CD4-positive, alpha-beta memory T cell (primary cell): Measurements from ENCODE around the gene MAN1A1. TPM values are rescaled to one million over a fixed set of nuclear protein-coding genes. Genes with fewer than 3 reads are reported as not detected.

Source experiments
- CTCF ChIA-PET: fragments of 350-600 bp; sonication (Branson Sonifier 250); formaldehyde crosslinking; loops from one replicate; lab custom pipeline; 2021; ENCODE audit warnings: inconsistent platforms; ENCODE audit not compliant: partially characterized antibody; lab: Charles Lee
- POLR2A ChIA-PET: fragments of 350-600 bp; sonication (Branson Sonifier 250); formaldehyde crosslinking; loops from one replicate; lab custom pipeline; 2021; ENCODE audit not compliant: partially characterized antibody; lab: Charles Lee
- DNase-seq, 5 donors: peaks; one replicate each; pipeline versions ENCODE4 v3.0.0 to v3.0.0-alpha.2; 2020 to 2022; ENCODE audit warnings: mixed read lengths in 1 of 5
- H3K27ac ChIP-seq: one replicate; pipeline ENCODE4 v1.7.0; 2013; ENCODE audit warnings: low read depth, low read length
- H3K27me3 ChIP-seq: 2 replicates; pipeline ENCODE4 v1.7.0; 2013; ENCODE audit warnings: mild to moderate bottlenecking, low read length, moderate library complexity; ENCODE audit not compliant: insufficient read depth
- H3K36me3 ChIP-seq: 2 replicates; pipeline ENCODE4 v1.7.0; 2013; ENCODE audit warnings: mild to moderate bottlenecking, low read length, moderate library complexity; ENCODE audit not compliant: insufficient read depth
- H3K4me1 ChIP-seq: 2 replicates; pipeline ENCODE4 v1.7.0; 2013; ENCODE audit warnings: mild to moderate bottlenecking, low read length, moderate library complexity; ENCODE audit not compliant: insufficient read depth
- H3K4me3 ChIP-seq, 2 donors: one replicate each; pipeline ENCODE4 v1.7.0; 2013; ENCODE audit warnings: low read length in 2 of 2, mild to moderate bottlenecking in 1 of 2
- H3K9me3 ChIP-seq, 2 donors: one replicate each; pipeline ENCODE4 v1.7.0; 2013; ENCODE audit warnings: low read length in 2 of 2, control low read depth in 1 of 2; ENCODE audit not compliant: control insufficient read depth in 1 of 2
- H3K27ac Mint-ChIP-seq, 7 donors: one replicate each; pipeline ENCODE4 v1.8.0; 2020 to 2021; ENCODE audit warnings: mixed read lengths in 7 of 7, mild to moderate bottlenecking in 6 of 7, inconsistent platforms in 3 of 7, moderate library complexity in 3 of 7
- H3K27me3 Mint-ChIP-seq, 2 donors: one replicate each; pipeline ENCODE4 v1.8.0; 2020 to 2021; ENCODE audit warnings: mixed read lengths in 2 of 2
- H3K36me3 Mint-ChIP-seq, 2 donors: one replicate each; pipeline ENCODE4 v1.8.0; 2020 to 2021; ENCODE audit warnings: mixed read lengths in 2 of 2, inconsistent platforms in 1 of 2, mild to moderate bottlenecking in 1 of 2
- H3K4me1 Mint-ChIP-seq, 4 donors: one replicate each; pipeline ENCODE4 v1.8.0; 2020 to 2021; ENCODE audit warnings: mixed read lengths in 4 of 4, mild to moderate bottlenecking in 1 of 4
- H3K4me3 Mint-ChIP-seq, 8 donors: one replicate each; pipeline ENCODE4 v1.8.0; 2020 to 2021; ENCODE audit warnings: mixed read lengths in 8 of 8, mild to moderate bottlenecking in 7 of 8, moderate library complexity in 6 of 8, inconsistent platforms in 3 of 8
- H3K9me3 Mint-ChIP-seq, 8 donors: one replicate each; pipeline ENCODE4 v1.8.0; 2020 to 2021; ENCODE audit warnings: mixed read lengths in 8 of 8, mild to moderate bottlenecking in 5 of 8, inconsistent platforms in 3 of 8, moderate library complexity in 1 of 8
- intact Hi-C: fragments of 100-400 bp; cut with micrococcal nuclease; formaldehyde crosslinking; loops from one replicate; pipeline ENCODE4 v1.15.1; 2023
- polyA plus RNA-seq, 2 donors: library from polyadenylated mRNA; unstranded; fragments of 300-500 nt; fragmentation: Illumina TruSeq; gene quantifications; one replicate each; pipeline ENCODE4 v1.2.3, GENCODE V29; 2021
- total RNA-seq, 2 experiments: library from RNA; stranded (reverse); gene quantifications; one replicate each; pipeline ENCODE4 v1.2.3, GENCODE V29; 2021

Gene MAN1A1
- total and polyA plus RNA-seq, 4 experiments from 2014 or later, result 12.3 to 14.7 (median 12.3) TPM

GRCh38 chr6:119176445-119176844 lies 173.1 kb downstream of the MAN1A1 start:
- H3K4me3 ChIP-seq, result no peak overlapping the region
- H3K27me3 Mint-ChIP-seq, result no peaks in the 10 kb centered on the region
- H3K4me3 Mint-ChIP-seq, result no peak overlapping the region
- H3K4me1 Mint-ChIP-seq, result peaks cover 13 to 19% (median 15%) of the 10 kb centered on the region in 4 donors
- peaks cover 3% of the 10 kb centered on the region in 2 donors for H3K36me3 Mint-ChIP-seq
- CTCF ChIA-PET, result interaction anchor here (1.4 kb wide), 1 partner anchor 28 kb away, joined by 4 read pairs; no protein-coding TSS in a partner anchor
- no peak overlapping the region for H3K27ac ChIP-seq
- POLR2A ChIA-PET, result no interaction called here
- H3K27ac Mint-ChIP-seq, result no peak overlapping the region
- no peaks in the 10 kb centered on the region for H3K9me3 Mint-ChIP-seq
- intact Hi-C loops, result no loop called here
- no peak for DNase-seq
- peaks cover 11% of the 10 kb centered on the region for H3K4me1 ChIP-seq
- H3K36me3 ChIP-seq, result no peaks in the 10 kb centered on the region
- no peaks in the 10 kb centered on the region for H3K9me3 ChIP-seq
- H3K27me3 ChIP-seq, result no peaks in the 10 kb centered on the region

DNA sequence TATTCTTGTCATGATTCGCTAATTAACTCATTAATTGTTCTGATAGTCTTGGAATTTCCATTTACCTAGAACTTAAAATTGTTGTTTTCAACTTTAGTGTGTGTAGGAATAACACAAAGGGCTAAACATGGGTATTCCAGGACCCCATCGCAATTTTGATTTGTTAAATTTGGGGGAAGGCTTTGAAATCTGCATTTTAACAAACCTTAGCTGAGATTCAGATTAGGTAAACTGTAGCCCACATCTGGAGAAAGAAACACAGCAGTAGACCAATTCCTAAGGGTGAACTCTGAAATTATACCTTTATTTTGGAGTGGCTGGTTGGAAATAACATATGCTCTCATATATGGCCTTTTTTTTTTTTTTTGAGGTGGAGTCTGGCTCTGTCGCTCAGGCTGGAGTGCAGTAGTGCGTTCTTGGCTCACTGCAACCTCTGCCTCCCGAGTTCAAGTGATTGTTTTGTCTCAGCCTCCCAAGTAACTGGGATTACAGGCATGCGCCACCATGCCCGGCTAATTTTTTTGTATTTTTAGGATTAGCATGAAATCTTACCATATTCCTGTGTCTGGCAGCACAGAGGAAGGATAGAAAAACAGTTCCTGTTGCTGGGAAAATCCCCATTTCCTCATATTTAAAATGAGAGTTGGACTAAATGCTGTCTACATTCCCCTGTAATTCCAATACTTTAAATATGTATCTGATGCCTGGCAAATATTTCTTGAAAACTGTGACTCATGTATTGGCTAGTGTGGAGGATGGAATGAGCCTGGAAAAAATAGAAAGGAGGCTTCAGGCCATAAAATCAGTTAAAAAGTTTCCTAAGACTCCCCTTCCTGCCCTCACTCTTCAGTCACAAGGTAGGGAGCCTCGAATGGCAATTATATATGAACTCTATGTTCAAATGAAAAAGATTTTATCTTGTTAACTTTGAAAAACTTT lies 174.4 kb downstream of the MAN1A1 start:
- Histone ChIP-seq H3K4me3 (no peak overlapping the region), H3K36me3 (no peaks in the 10 kb centered on the region), H3K27me3 (no peaks in the 10 kb centered on the region), H3K27ac (no peak overlapping the region), H3K4me1 (peaks cover 7% of the 10 kb centered on the region), H3K9me3 (no peaks in the 10 kb centered on the region)
- Mint-ChIP-seq H3K27me3 (no peaks in the 10 kb centered on the region), H3K4me3 (no peak overlapping the region), H3K36me3 (peaks cover 0 to 3% of the 10 kb centered on the region in 2 donors), H3K4me1 (peaks cover 7 to 9% (median 9%) of the 10 kb centered on the region in 4 donors), H3K27ac (no peak overlapping the region), H3K9me3 (no peaks in the 10 kb centered on the region)
- intact Hi-C loops, result no loop called here
- POLR2A ChIA-PET, result no interaction called here
- DNase-seq, result no peak
- CTCF ChIA-PET, result no interaction called here

- H3K27ac Mint-ChIP-seq, result no peak overlapping the region
- no peaks in the 10 kb centered on the region for H3K27me3 ChIP-seq
- ChIA-PET POLR2A (no interaction called here), CTCF (no interaction called here)
- H3K27ac ChIP-seq, result no peak overlapping the region
- no peaks in the 10 kb centered on the region for H3K9me3 ChIP-seq
- no peak for DNase-seq
- H3K4me3 ChIP-seq, result no peak overlapping the region
- H3K36me3 ChIP-seq, result no peaks in the 10 kb centered on the region
- H3K4me1 ChIP-seq, result no peaks in the 10 kb centered on the region
- no peak overlapping the region for H3K4me3 Mint-ChIP-seq
- intact Hi-C loops, result no loop called here
- H3K4me1 Mint-ChIP-seq, result peaks cover 0 to 1% (median 0%) of the 10 kb centered on the region in 4 donors
- H3K36me3 Mint-ChIP-seq, result no peaks in the 10 kb centered on the region
- no peaks in the 10 kb centered on the region for H3K27me3 Mint-ChIP-seq
- no peaks in the 10 kb centered on the region for H3K9me3 Mint-ChIP-seq
Observed at GRCh38 chr6:119174085-119174445, 175.5 kb downstream of the MAN1A1 start.

DNA sequence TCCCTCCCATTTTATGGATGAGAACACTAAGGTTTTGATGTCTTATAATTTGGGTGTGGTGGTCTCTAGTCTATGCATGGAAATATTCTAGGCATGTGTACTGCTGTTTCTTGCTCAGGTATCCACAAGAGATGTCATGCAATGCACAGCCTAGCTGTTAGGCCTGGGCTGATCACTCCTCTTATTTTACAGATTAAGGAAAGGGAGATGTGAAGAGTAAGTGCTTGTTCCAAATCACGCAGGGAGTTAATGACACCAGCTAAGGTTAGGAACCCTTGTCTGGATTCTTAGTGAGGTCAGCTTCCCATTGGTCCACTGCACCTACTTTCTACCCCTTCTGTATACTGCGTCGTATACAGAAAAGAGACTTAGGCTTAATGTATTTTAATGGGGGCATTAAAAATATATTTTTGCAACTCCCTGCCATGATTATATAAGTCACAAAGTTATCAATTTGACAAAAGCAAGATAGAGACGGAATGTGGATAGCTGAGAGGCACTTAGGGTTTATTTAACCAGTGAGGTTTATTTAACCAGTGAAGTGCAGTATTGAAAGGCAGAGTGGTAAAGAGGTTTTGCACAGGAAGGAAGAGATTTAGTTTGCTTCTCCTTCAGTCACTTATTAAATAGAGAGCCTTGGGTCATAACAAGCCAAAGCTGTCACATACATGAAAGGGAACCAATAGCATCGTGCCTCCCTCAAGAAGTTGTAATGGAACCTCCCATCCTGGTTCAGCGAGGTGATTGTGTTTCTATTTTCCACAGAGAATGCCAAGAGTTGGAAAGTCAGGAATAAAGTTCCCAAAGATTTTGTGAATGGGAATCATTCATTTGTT lies 176.1 kb downstream of the MAN1A1 start:
- no peaks in the 10 kb centered on the region for H3K36me3 Mint-ChIP-seq
- intact Hi-C loops, result no loop called here
- Histone ChIP-seq H3K4me1 (no peaks in the 10 kb centered on the region), H3K27me3 (no peaks in the 10 kb centered on the region), H3K27ac (no peak overlapping the region), H3K9me3 (no peaks in the 10 kb centered on the region), H3K36me3 (no peaks in the 10 kb centered on the region), H3K4me3 (no peak overlapping the region)
- no peaks in the 10 kb centered on the region for H3K4me1 Mint-ChIP-seq
- no peak for DNase-seq
- H3K27ac Mint-ChIP-seq, result no peak overlapping the region
- ChIA-PET POLR2A (no interaction called here), CTCF (interaction anchor here (1.7 kb wide), 1 partner anchor 44 kb away, joined by 10 read pairs; no protein-coding TSS in a partner anchor)
- H3K9me3 Mint-ChIP-seq, result no peaks in the 10 kb centered on the region
- no peaks in the 10 kb centered on the region for H3K27me3 Mint-ChIP-seq
- no peak overlapping the region for H3K4me3 Mint-ChIP-seq

DNA sequence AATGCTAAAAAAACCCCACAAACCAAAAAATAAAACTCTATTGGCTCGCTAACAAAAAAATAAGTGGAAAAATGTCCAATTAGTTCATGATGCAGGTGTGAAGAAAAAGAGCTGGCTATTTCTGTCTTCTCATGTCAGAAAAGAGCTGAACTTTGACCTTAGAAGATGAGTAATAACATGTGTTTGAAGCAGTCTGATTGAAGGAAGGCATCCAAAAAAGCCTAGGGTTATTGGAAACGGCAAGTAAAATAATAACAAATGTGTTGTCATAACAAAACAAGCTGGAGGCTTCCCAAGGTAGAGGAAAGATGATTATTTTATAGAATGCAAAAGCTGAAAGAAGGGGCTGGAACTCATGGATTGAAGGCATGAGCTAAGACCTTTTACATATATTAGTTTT lies 176.7 kb downstream of the MAN1A1 start:
- Histone ChIP-seq H3K36me3 (no peaks in the 10 kb centered on the region), H3K27ac (no peak overlapping the region), H3K9me3 (no peaks in the 10 kb centered on the region), H3K4me1 (no peaks in the 10 kb centered on the region), H3K27me3 (no peaks in the 10 kb centered on the region), H3K4me3 (no peak overlapping the region)
- intact Hi-C loops, result no loop called here
- no peak for DNase-seq
- ChIA-PET POLR2A (no interaction called here), CTCF (interaction anchor here (1.7 kb wide), 1 partner anchor 44 kb away, joined by 10 read pairs; no protein-coding TSS in a partner anchor)
- no peaks in the 10 kb centered on the region for H3K9me3 Mint-ChIP-seq
- no peaks in the 10 kb centered on the region for H3K4me1 Mint-ChIP-seq
- no peak overlapping the region for H3K4me3 Mint-ChIP-seq
- no peak overlapping the region for H3K27ac Mint-ChIP-seq
- H3K27me3 Mint-ChIP-seq, result no peaks in the 10 kb centered on the region
- no peaks in the 10 kb centered on the region for H3K36me3 Mint-ChIP-seq

- no peaks in the 10 kb centered on the region for H3K9me3 ChIP-seq
- ChIA-PET POLR2A (no interaction called here), CTCF (interaction anchor here (1.7 kb wide), 1 partner anchor 43 kb away, joined by 10 read pairs; no protein-coding TSS in a partner anchor)
- Mint-ChIP-seq H3K4me1 (no peaks in the 10 kb centered on the region), H3K27me3 (no peaks in the 10 kb centered on the region), H3K9me3 (no peaks in the 10 kb centered on the region), H3K27ac (no peak overlapping the region), H3K36me3 (no peaks in the 10 kb centered on the region), H3K4me3 (no peak overlapping the region)
- H3K4me3 ChIP-seq, result no peak overlapping the region
- no peaks in the 10 kb centered on the region for H3K27me3 ChIP-seq
- intact Hi-C loops, result no loop called here
- no peaks in the 10 kb centered on the region for H3K4me1 ChIP-seq
- DNase-seq, result no peak
- H3K27ac ChIP-seq, result no peak overlapping the region
- no peaks in the 10 kb centered on the region for H3K36me3 ChIP-seq
Observed at GRCh38 chr6:119171864-119172588, 177.5 kb downstream of the MAN1A1 start.
